Measurements from ENCODE around the gene SEMA4A. TPM values are rescaled to one million over a fixed set of nuclear protein-coding genes. Genes with fewer than 3 reads are reported as not detected.
A peak's percentile ranks its signal among the peaks of the same experiment; 100 is the strongest.

The SEMA4A gene
- total RNA-seq, 2 experiments from 2014 or later: 77.8 to 196 TPM

- ChIA-PET POLR2A (interaction anchor here (0.6 to 3.5 kb wide), 8 partner anchors 9 to 1405 kb away, joined by 3 to 22 read pairs (median 6); partner anchors contain the start of genes PMF1, SLC25A44 and SMG5), CTCF (ENCODE audit: unreplicated experiment) (interaction anchor here (0.6 kb wide), 1 partner anchor 851 kb away, joined by 3 read pairs; no protein-coding TSS in a partner anchor)
- no peak for TF ChIP-seq EZH2phosphoT487 (IDR thresholded peaks at IDR 0.05; ENCODE audit: borderline replicate concordance, low read depth, low read length)
- TF ChIP-seq CTCF (conservative IDR thresholded peaks at IDR 0.05; ENCODE audit: low read length): no peak
- no peaks in the 10 kb centered on the region for H4K20me1 ChIP-seq (ENCODE audit: insufficient read depth, low read length)
- DNase-seq (ENCODE audit: low spot score): peak; percentile 63
- no TSS peak for BruUV-seq (replicated peaks)
- peak overlapping the region; percentile 85 for H3K4me2 ChIP-seq (ENCODE audit: low read length)
- peak overlapping the region; percentile 95 for H3K27ac ChIP-seq (ENCODE audit: low read depth, low read length, poor library complexity, severe bottlenecking)
- intact Hi-C loops (cut with micrococcal nuclease; ENCODE audit: unreplicated experiment): loop anchor here (1.0 kb wide), 1 partner anchor 9 kb away; no protein-coding TSS in a partner anchor
- H3K4me3 ChIP-seq (ENCODE audit: low read depth, low read length, poor library complexity, severe bottlenecking): peak overlapping the region; percentile 3
- no peaks in the 10 kb centered on the region for H3K9me2 ChIP-seq (ENCODE audit: insufficient read depth, low read length)
- peaks cover 26% of the 10 kb centered on the region; the same call in 1 of the 2 replicates for H3K79me2 ChIP-seq (ENCODE audit: insufficient read depth, low read depth, low read length)
- no peaks in the 10 kb centered on the region for H3K9me3 ChIP-seq (ENCODE audit: low read length)
- H3K36me3 ChIP-seq (ENCODE audit: insufficient read depth, low read length): no peaks in the 10 kb centered on the region
- H3K4me1 ChIP-seq (ENCODE audit: insufficient read depth, low read length, poor library complexity, severe bottlenecking): peaks cover 61% of the 10 kb centered on the region
- peak overlapping the region; percentile 57 for H2AFZ ChIP-seq (ENCODE audit: low read length)
These were observed 5.2 kb upstream of the SEMA4A start for GRCh38 chr1:156148216-156148615.

- H3K79me2 ChIP-seq (ENCODE audit: insufficient read depth, low read depth, low read length): peaks cover 39% of the 10 kb centered on the region; the same call in 1 of the 2 replicates
- POLR2A ChIA-PET: interaction anchor here (0.6 to 2.3 kb wide), 14 partner anchors 9 to 352 kb away, joined by 3 to 11 read pairs (median 4); partner anchors contain the start of genes CCT3, PMF1, SLC25A44 and SMG5
- H3K4me2 ChIP-seq (ENCODE audit: low read length): peak overlapping the region; percentile 85
- intact Hi-C loops (cut with micrococcal nuclease; ENCODE audit: unreplicated experiment): loop anchor here (5.0 kb wide), 2 partner anchors 188 to 343 kb away; partner anchors contain the start of genes CCT3 and TSACC
- H3K27ac ChIP-seq (ENCODE audit: low read depth, low read length, poor library complexity, severe bottlenecking): peak overlapping the region; percentile 95
- DNase-seq (ENCODE audit: low spot score): peak; percentile 91
- peak overlapping the region; percentile 78 for H3K4me3 ChIP-seq (ENCODE audit: low read depth, low read length, poor library complexity, severe bottlenecking)
- TF ChIP-seq EZH2phosphoT487 (IDR thresholded peaks at IDR 0.05; ENCODE audit: borderline replicate concordance, low read depth, low read length): no peak
- no peak for TF ChIP-seq CTCF (conservative IDR thresholded peaks at IDR 0.05; ENCODE audit: low read length)
- no peaks in the 10 kb centered on the region for H4K20me1 ChIP-seq (ENCODE audit: insufficient read depth, low read length)
- H3K9me2 ChIP-seq (ENCODE audit: insufficient read depth, low read length): no peaks in the 10 kb centered on the region
- CTCF ChIA-PET (ENCODE audit: unreplicated experiment): interaction anchor here (0.6 to 1.4 kb wide), 3 partner anchors 10 to 1145 kb away, joined by 3 to 9 read pairs (median 5); no protein-coding TSS in a partner anchor
- H3K36me3 ChIP-seq (ENCODE audit: insufficient read depth, low read length): peaks cover 2% of the 10 kb centered on the region; the same call in 1 of the 2 replicates
- no TSS peak for BruUV-seq (replicated peaks)
- no peak overlapping the region; the same call in 1 of the 2 replicates for H2AFZ ChIP-seq (ENCODE audit: low read length)
- H3K9me3 ChIP-seq (ENCODE audit: low read length): no peaks in the 10 kb centered on the region
- peaks cover 71% of the 10 kb centered on the region for H3K4me1 ChIP-seq (ENCODE audit: insufficient read depth, low read length, poor library complexity, severe bottlenecking)
These were observed 3.7 kb upstream of the SEMA4A start for GRCh38 chr1:156149374-156150332.
